Skin epidermis (tissue), 12 donors: ENCODE measurements around the gene CLCN1.

Experiments used
- H3K27ac ChIP-seq, 21 experiments: fragments of 200-600 bp; sonication (generic) in 11 of 21; one replicate each; pipeline ENCODE4 v1.5.0; 2020; ENCODE audit warnings: mild to moderate bottlenecking in 3 of 21, inconsistent platforms in 2 of 21, moderate library complexity in 2 of 21
- H3K4me3 ChIP-seq, 7 experiments: fragments of 200-600 bp; sonication (generic) in 2 of 7; one replicate each; pipeline ENCODE4 v1.5.0; 2020; ENCODE audit warnings: inconsistent platforms in 2 of 7, mild to moderate bottlenecking in 2 of 7, moderate library complexity in 1 of 7

CLCN1 gene

GRCh38 chr7:143381427-143382125 is 65.7 kb downstream of the CLCN1 start:
- Histone ChIP-seq H3K27ac (peak overlapping the region; percentile 91 to 100 (median 98)), H3K4me3 (peak overlapping the region; percentile 62 to 98 (median 91))

DNA sequence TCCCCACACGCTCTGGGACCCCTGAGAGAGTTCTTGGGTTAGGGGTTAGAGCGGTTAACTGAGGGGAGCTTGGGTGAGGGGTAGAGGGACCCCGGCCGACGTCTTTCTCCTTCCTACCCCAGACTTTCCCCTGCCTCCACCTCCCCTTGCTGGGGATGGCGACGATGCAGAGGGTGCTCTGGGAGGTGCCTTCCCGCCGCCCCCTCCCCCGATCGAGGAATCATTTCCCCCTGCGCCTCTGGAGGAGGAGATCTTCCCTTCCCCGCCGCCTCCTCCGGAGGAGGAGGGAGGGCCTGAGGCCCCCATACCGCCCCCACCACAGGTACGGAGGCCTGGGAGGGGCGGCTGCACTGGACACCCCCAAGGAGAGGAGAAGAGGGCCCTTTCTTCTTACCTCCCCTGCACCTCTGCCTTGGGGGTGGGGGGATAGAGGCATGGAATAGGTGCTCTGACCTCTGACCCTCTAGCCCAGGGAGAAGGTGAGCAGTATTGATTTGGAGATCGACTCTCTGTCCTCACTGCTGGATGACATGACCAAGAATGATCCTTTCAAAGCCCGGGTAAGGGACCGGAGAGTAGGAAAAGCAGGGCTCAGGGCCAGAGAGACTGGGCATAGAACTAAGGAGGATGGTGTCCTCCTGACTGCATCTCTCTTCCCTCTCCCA is 66.3 kb downstream of the CLCN1 start:
- peak overlapping the region; percentile 62 to 98 (median 91) for H3K4me3 ChIP-seq
- H3K27ac ChIP-seq: peak overlapping the region; percentile 91 to 100 (median 98)

DNA sequence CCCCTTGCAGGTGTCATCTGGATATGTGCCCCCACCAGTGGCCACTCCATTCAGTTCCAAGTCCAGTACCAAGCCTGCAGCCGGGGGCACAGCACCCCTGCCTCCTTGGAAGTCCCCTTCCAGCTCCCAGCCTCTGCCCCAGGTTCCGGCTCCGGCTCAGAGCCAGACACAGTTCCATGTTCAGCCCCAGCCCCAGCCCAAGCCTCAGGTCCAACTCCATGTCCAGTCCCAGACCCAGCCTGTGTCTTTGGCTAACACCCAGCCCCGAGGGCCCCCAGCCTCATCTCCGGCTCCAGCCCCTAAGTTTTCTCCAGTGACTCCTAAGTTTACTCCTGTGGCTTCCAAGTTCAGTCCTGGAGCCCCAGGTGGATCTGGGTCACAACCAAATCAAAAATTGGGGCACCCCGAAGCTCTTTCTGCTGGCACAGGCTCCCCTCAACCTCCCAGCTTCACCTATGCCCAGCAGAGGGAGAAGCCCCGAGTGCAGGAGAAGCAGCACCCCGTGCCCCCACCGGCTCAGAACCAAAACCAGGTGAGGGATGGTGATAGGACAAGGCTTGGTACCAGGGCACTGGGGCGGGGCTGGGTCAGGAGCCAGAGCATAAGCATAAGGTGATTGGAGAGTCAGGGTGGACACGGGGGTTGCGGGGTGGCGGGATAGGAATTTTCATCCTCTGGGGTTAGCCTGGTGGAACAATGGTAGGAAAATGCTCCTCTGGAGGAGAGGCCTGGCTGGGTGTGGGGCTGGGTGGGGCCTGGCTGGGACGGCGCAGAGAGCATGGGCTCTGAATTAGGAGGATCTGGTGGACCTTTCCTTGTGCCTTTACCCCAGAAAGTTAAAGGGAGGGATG is 67.1 kb downstream of the CLCN1 start:
- Histone ChIP-seq H3K27ac (peak overlapping the region in 19 of 21 experiments; percentile 91 to 100 (median 98)), H3K4me3 (peak overlapping the region; percentile 62 to 98 (median 91))

- peak overlapping the region in 17 of 21 experiments; percentile 13 to 100 (median 97) for H3K27ac ChIP-seq
- peak overlapping the region in 3 of 7 experiments; percentile 75 to 98 (median 91) for H3K4me3 ChIP-seq
These were observed 67.7 kb downstream of the CLCN1 start for GRCh38 chr7:143383642-143383957.

DNA sequence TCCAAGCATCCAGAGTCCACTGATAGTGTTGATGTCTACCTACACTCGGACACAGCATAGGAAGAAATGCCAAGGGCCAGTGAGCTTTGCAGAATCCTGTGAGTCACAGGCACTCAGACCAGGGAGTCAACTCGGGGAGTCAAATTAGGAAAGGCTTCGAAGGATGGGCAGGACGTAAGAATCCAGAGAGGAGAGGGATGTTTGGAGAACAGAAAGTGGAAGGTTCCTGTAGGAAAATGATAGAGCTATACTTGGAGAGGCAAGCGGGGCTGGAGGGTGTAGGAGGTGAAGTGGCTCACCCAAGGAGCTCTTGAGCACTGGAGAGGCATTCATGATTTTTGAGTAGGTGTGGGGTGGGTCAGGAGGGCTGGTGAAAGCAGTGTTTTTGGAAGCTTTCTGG is 68.2 kb downstream of the CLCN1 start:
- peak overlapping the region in 4 of 7 experiments; percentile 7 to 98 (median 42) for H3K4me3 ChIP-seq

DNA sequence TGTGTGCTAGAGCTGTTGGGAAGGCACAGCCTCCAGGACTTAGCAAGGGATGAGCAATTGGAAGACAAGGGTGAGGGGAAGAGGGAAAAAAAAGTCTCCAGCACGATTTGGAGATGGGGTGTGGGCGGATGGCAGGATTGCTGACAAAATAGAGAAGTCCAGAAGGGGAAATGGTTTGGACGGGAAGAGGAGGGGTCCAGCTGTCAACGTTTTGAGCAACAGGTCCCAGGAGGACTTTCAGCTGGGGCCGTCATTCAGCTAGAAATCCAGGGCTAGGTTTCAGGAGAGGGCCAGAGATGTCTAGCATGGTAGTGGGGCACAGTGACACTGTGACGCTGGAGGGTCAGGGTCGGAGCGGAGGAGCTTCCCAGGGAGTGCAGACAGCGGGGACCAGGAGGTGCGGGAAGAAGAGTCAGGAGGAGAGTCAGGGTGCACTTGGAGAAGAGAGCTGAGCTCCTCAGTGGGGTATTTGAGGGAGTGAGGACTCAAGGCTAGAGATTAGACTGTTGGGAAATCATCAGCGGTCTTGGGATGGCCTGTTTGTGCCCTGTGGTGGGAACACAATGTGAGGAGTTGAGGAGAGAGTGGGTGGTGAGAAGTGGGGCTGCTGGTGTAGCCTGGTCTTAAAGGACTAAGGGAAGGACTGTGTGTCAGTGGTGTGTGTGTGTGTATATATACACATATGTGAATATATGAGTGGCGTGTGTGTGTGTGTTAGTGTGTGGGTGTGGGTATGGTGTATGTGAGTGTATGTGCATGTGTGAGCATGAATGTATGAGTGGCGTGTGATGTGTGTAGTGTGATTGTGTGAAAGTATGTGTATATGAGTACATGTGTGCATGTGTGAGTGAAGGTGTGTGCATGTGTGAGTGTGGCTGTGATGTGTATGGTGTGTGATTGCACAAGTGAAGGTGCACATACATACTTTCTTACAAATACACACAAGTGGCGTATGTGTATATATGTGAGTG is 69.0 kb downstream of the CLCN1 start:
- Histone ChIP-seq H3K27ac (peak overlapping the region in 14 of 21 experiments; percentile 13 to 100 (median 39)), H3K4me3 (peak overlapping the region in 4 of 7 experiments; percentile 7 to 98 (median 42))

More for the DNA sequence above, 68.2 kb downstream of the CLCN1 start:
- peak overlapping the region in 13 of 21 experiments; percentile 13 to 100 (median 55) for H3K27ac ChIP-seq

- H3K27ac ChIP-seq: peak overlapping the region in 10 of 21 experiments; percentile 20 to 79 (median 40)
- H3K4me3 ChIP-seq: peak overlapping the region in 1 of 7 experiments; percentile 13
These were observed 70.2 kb downstream of the CLCN1 start for GRCh38 chr7:143385891-143386781.

DNA sequence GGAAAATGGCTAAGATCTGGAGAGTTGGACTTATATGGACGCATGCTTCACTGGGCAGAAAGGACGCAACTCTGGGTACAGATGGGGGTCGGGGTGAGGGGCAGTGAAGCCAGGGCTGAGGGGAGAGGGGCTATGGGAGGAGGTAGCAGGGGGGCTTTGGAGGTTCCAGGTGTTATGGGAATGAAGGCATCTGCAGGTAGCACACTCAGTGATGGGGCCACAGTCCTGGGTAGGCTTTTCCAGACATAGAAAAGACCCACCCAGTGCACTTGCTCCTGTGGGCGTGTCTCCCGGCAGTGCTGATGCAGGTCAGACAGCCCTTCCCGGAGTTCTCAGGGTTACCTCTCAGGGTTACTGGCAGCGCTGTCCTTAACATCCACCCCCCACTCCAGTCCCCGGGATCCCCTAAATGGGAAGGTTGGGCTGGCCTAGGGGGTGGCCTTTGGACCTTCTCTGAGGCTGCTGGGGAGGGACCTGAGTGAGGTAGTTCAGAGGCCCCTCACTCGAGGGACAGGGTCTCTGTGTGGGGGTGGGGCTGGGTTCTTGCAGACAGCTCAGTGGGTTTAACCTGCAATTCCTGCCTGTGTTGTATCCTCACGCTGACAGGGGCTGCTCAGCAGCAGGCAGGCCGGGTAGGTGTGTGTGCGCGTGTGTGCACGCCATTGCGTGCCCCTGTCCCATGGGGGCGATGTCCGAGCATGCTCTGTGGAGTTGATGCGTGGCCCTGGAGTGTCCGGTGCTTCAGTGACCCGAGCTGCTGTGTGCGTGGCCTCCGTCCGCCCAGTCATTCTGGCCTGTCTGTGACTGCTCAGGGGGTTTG is 71.5 kb downstream of the CLCN1 start:
- H3K27ac ChIP-seq: peak overlapping the region in 2 of 21 experiments; percentile 9 to 79
- H3K4me3 ChIP-seq: no peak overlapping the region

DNA sequence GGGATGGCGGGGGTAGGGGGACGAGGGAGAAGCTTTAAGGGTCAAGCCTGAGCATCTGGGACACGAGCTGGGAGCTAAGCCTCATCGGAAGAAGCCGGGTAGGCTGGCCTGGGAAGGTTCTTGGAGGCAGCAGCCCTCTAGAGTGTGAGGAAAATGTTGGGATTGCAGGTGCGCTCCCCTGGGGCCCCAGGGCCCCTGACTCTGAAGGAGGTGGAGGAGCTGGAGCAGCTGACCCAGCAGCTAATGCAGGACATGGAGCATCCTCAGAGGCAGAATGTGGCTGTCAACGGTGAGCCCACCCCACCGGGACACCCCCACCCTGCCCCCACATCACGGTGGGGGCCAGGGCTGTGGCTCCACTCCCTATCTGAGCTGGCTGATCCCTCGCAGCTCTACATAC is 72.1 kb downstream of the CLCN1 start:
- no peak overlapping the region for H3K27ac ChIP-seq
- no peak overlapping the region for H3K4me3 ChIP-seq

GRCh38 chr7:143388491-143389101 is 72.7 kb downstream of the CLCN1 start:
- Histone ChIP-seq H3K4me3 (no peak overlapping the region), H3K27ac (peak overlapping the region in 1 of 21 experiments; percentile 12)

DNA sequence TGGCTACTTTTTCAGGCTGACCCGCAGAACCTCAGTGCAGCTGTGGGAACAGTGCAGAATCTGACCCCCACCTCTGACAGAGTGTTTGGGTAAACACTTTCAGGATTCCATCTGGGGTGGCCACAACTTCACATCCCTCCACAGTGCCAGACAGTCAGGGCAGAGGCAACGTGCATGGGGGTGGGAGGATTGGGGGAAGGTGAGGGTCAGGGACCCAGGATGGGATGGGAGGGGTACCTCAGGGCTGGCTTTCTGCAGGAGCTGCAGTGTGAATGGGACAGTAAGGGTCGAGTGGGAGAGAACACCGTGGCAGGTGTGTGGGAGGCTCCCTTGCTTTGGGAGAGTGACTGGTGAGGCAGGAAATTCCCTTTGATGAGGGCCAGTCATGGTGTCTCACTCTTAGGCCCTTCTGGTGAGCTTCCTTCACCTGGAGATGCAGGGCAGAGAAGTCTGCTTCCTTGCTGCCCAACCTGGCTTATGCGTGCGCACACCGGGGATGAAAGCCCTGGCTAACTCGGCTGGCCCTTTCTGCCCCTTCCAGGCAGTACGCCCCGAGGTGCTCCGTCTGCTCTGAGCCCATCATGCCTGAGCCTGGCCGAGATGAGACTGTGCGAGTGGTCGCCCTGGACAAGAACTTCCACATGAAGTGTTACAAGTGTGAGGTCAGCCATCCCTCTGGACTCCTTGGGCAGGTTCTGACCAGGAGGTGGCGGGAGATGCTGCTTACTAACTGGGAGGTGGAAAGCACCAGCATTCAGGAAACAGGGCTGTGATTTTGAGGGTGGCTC is 73.6 kb downstream of the CLCN1 start:
- H3K27ac ChIP-seq: no peak overlapping the region
- H3K4me3 ChIP-seq: no peak overlapping the region

GRCh38 chr7:143390104-143390772 is 74.3 kb downstream of the CLCN1 start:
- H3K27ac ChIP-seq: peak overlapping the region in 2 of 21 experiments; percentile 18 to 30
- no peak overlapping the region for H3K4me3 ChIP-seq

- H3K27ac ChIP-seq: peak overlapping the region in 9 of 21 experiments; percentile 30 to 83 (median 68)
- no peak overlapping the region for H3K4me3 ChIP-seq
These were observed 74.9 kb downstream of the CLCN1 start for GRCh38 chr7:143390773-143391317.

GRCh38 chr7:143391462-143392404 is 75.8 kb downstream of the CLCN1 start:
- H3K27ac ChIP-seq: peak overlapping the region in 16 of 21 experiments; percentile 16 to 85 (median 56)
- no peak overlapping the region for H3K4me3 ChIP-seq
